Measurements from ENCODE around the gene NKAIN2. TPM values are rescaled to one million over a fixed set of nuclear protein-coding genes. Genes with fewer than 3 reads are reported as not detected.

NKAIN2 gene
- polyA plus RNA-seq, 1 donor (not counting 4 experiments of a cell fraction or from before 2014, with no cell fraction given): 0.13 TPM

DNA sequence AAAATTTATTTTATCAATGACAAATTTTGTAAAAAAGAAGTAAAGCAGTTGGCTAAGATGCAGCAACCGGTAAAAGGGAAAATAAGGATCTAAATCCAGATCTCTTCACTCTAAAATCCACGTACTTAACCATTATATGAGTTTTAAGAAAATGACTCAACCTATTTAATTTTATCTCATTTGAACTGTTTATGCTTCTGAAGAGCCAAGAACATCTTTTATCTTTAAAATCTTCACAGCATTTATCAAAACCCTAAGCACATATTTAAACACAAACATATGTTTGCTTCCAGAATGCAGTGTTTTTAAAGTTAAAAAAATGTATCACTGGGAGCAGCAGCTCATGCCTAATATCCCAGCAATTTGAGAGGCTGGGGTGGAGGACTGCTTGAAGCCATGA is 339.2 kb downstream of the NKAIN2 start:
- Histone ChIP-seq H3K9me3 (ENCODE audit: control insufficient read depth, low read depth, low read length) (no peaks in the 10 kb centered on the region), H3K36me3 (ENCODE audit: control insufficient read depth in 2 of 2, extremely low read depth in 1 of 2, insufficient read depth in 2 of 2, low read length in 2 of 2) (no peaks in the 10 kb centered on the region), H3K4me2 (ENCODE audit: control insufficient read depth, extremely low read depth, insufficient read depth, low read depth, low read length) (no peak overlapping the region), H2AFZ (ENCODE audit: control insufficient read depth, low read length) (no peak overlapping the region), H4K20me1 (ENCODE audit: control insufficient read depth, extremely low read depth, insufficient read depth, low read length) (no peaks in the 10 kb centered on the region), H3K4me3 (ENCODE audit: control insufficient read depth in 2 of 3, extremely low read depth in 1 of 3, insufficient read depth in 2 of 3, low read depth in 1 of 3, low read length in 3 of 3) (no peak overlapping the region), H3K9me1 (ENCODE audit: control insufficient read depth, extremely low read depth, insufficient read depth, low read length) (no peaks in the 10 kb centered on the region), H3K27ac (ENCODE audit: control insufficient read depth, insufficient read depth, low read length) (no peak overlapping the region), H3K4me1 (ENCODE audit: control insufficient read depth, extremely low read depth, insufficient read depth, low read length) (no peaks in the 10 kb centered on the region), H3K79me2 (ENCODE audit: control insufficient read depth, insufficient read depth, low read length) (no peaks in the 10 kb centered on the region), H3K27me3 (ENCODE audit: control insufficient read depth, extremely low read depth, insufficient read depth, low read length) (no peaks in the 10 kb centered on the region), H3K9ac (ENCODE audit: control insufficient read depth, extremely low read depth, insufficient read depth, low read length) (no peak overlapping the region)
- dilution Hi-C loops (cut with MboI; ENCODE audit: extremely low pct_ligation_motif_present, low sequenced_read_pairs): no loop called here
- FAIRE-seq: no peak
- TF ChIP-seq, protein P1, sequence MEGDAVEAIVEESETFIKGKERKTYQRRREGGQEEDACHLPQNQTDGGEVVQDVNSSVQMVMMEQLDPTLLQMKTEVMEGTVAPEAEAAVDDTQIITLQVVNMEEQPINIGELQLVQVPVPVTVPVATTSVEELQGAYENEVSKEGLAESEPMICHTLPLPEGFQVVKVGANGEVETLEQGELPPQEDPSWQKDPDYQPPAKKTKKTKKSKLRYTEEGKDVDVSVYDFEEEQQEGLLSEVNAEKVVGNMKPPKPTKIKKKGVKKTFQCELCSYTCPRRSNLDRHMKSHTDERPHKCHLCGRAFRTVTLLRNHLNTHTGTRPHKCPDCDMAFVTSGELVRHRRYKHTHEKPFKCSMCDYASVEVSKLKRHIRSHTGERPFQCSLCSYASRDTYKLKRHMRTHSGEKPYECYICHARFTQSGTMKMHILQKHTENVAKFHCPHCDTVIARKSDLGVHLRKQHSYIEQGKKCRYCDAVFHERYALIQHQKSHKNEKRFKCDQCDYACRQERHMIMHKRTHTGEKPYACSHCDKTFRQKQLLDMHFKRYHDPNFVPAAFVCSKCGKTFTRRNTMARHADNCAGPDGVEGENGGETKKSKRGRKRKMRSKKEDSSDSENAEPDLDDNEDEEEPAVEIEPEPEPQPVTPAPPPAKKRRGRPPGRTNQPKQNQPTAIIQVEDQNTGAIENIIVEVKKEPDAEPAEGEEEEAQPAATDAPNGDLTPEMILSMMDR (optimal IDR thresholded peaks at IDR 0.05 in 1 of 3, IDR thresholded peaks at IDR 0.05 in 1 of 3, conservative IDR thresholded peaks at IDR 0.05 in 1 of 3; ENCODE audit: extremely low read depth in 1 of 3, insufficient read depth in 2 of 3, low read length in 3 of 3): no peak
- no peak for TF ChIP-seq EZH2 (IDR thresholded peaks at IDR 0.05; ENCODE audit: low read length)
- no peak for DNase-seq (ENCODE audit: low read depth, low spot score)

DNA sequence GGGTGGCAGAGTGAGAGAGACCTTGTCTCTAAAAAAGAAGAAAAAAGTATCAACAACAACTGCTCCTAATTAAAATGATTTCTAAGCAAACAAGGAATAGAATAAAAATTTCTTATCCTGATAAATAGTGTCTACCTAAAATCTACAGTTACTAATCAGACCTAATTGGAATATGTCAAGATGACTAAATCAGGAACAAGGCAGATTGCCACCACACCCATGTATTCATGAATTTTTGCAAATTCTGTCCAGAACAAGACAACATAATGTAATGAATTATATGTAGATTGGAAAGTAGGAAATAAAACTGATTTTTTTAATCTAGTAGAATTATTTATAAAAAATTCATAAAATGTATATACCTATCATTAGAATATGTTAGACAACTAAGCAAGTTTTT is 339.8 kb downstream of the NKAIN2 start:
- no peaks in the 10 kb centered on the region for H3K27me3 ChIP-seq (ENCODE audit: control insufficient read depth, extremely low read depth, insufficient read depth, low read length)
- FAIRE-seq: no peak
- no peak overlapping the region for H3K27ac ChIP-seq (ENCODE audit: control insufficient read depth, insufficient read depth, low read length)
- no peaks in the 10 kb centered on the region for H3K4me1 ChIP-seq (ENCODE audit: control insufficient read depth, extremely low read depth, insufficient read depth, low read length)
- H3K36me3 ChIP-seq (ENCODE audit: control insufficient read depth in 2 of 2, extremely low read depth in 1 of 2, insufficient read depth in 2 of 2, low read length in 2 of 2): no peaks in the 10 kb centered on the region
- no peak overlapping the region for H3K4me3 ChIP-seq (ENCODE audit: control insufficient read depth in 2 of 3, extremely low read depth in 1 of 3, insufficient read depth in 2 of 3, low read depth in 1 of 3, low read length in 3 of 3)
- dilution Hi-C loops (cut with MboI; ENCODE audit: extremely low pct_ligation_motif_present, low sequenced_read_pairs): no loop called here
- no peaks in the 10 kb centered on the region for H3K9me1 ChIP-seq (ENCODE audit: control insufficient read depth, extremely low read depth, insufficient read depth, low read length)
- no peaks in the 10 kb centered on the region for H3K79me2 ChIP-seq (ENCODE audit: control insufficient read depth, insufficient read depth, low read length)
- no peak for TF ChIP-seq EZH2 (IDR thresholded peaks at IDR 0.05; ENCODE audit: low read length)
- TF ChIP-seq, protein P1 (optimal IDR thresholded peaks at IDR 0.05 in 1 of 3, IDR thresholded peaks at IDR 0.05 in 1 of 3, conservative IDR thresholded peaks at IDR 0.05 in 1 of 3; ENCODE audit: extremely low read depth in 1 of 3, insufficient read depth in 2 of 3, low read length in 3 of 3): no peak
- H3K4me2 ChIP-seq (ENCODE audit: control insufficient read depth, extremely low read depth, insufficient read depth, low read depth, low read length): no peak overlapping the region
- H3K9me3 ChIP-seq (ENCODE audit: control insufficient read depth, low read depth, low read length): no peaks in the 10 kb centered on the region
- H2AFZ ChIP-seq (ENCODE audit: control insufficient read depth, low read length): no peak overlapping the region
- no peaks in the 10 kb centered on the region for H4K20me1 ChIP-seq (ENCODE audit: control insufficient read depth, extremely low read depth, insufficient read depth, low read length)
- no peak overlapping the region for H3K9ac ChIP-seq (ENCODE audit: control insufficient read depth, extremely low read depth, insufficient read depth, low read length)
- no peak for DNase-seq (ENCODE audit: low read depth, low spot score)
